ENCODE data around the gene FNIP1.

FNIP1 gene

DNA sequence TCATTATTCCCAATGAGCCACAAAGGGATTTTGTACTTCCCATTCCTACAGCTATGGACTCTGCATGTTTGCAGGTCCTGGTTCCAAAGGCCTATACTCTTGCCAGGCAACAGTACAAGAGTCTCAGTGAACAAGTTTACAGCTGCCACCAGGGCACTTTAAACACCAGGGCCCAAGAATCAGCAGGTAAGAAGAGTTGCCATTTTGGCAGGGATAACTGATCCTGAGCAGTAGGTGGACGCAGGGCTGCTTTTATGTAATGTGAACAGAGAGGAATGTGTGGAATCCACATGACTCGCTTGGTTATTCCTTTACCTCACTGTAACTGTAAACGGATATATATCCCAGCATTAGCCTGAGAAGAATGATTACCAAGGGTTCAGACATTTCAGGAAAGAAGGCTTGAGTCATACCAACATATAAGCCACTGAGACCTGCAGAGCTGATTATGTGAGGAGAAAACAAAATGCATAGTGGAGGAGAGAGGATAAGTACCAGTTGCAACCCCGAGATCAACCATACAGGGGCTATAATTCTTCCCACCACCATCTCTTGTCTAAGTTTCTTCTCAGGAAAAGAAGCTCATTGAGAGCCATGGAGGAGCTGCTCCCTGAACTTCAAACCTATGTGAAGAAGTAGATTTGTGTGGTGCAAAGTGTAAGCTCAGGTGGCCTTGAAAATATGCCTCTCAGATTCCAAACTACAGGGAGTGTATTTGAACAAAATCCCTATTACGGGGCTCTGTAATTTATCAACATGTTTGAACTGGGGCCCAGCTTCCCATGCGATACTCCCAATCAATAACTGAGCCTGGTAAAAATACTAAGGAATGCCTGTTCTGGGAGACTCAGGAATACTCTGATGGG lies 186.4 kb downstream of the FNIP1 start:
- no peak overlapping the region for H3K4me3 ChIP-seq (ENCODE audit: low read depth, low read length)
- no peak for DNase-seq (ENCODE audit: low read depth)
- TF ChIP-seq, protein P1, sequence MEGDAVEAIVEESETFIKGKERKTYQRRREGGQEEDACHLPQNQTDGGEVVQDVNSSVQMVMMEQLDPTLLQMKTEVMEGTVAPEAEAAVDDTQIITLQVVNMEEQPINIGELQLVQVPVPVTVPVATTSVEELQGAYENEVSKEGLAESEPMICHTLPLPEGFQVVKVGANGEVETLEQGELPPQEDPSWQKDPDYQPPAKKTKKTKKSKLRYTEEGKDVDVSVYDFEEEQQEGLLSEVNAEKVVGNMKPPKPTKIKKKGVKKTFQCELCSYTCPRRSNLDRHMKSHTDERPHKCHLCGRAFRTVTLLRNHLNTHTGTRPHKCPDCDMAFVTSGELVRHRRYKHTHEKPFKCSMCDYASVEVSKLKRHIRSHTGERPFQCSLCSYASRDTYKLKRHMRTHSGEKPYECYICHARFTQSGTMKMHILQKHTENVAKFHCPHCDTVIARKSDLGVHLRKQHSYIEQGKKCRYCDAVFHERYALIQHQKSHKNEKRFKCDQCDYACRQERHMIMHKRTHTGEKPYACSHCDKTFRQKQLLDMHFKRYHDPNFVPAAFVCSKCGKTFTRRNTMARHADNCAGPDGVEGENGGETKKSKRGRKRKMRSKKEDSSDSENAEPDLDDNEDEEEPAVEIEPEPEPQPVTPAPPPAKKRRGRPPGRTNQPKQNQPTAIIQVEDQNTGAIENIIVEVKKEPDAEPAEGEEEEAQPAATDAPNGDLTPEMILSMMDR (IDR thresholded peaks at IDR 0.05; ENCODE audit: control insufficient read depth, extremely low read depth, insufficient read depth), result no peak

DNA sequence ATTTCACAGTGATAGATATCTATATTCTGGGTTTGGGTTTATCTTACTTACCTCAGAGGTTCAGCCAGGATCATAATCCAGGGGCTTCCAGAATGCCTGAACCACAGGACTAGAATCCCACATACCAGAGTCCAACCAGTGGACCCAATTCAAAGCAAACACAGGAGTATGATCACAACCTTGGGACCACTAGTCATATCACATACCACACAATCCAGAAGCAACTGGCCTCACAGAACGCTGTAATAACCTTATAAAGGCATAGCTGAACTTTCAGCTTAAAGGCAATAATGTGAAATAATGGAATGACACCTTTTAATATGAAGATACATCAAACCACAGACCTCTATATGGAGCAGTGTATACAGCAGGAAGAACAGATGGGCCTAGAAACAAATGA lies 187.0 kb downstream of the FNIP1 start:
- no peak for DNase-seq (ENCODE audit: low read depth)
- TF ChIP-seq, protein P1 (IDR thresholded peaks at IDR 0.05; ENCODE audit: control insufficient read depth, extremely low read depth, insufficient read depth), result no peak
- H3K4me3 ChIP-seq (ENCODE audit: low read depth, low read length), result no peak overlapping the region

DNA sequence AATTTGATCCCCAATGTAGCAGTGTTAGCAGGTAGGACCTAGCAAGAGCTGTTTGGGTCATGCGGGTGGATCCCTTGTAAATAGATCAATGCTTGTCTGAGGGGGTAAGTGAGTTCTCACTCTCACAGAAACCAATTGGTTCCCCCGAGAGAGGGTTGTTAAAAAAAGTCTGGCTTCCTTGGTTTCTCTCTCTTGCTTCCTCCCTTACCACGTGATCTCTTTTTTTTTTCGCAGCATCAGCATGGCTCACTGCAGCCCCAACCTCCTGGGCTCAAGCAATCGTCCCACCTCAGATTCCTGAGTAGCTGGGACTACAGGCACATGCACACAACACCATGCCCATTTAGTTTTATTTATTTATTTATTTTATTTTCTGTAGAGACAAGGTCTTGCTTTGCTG lies 188.2 kb downstream of the FNIP1 start:
- H3K4me3 ChIP-seq (ENCODE audit: low read depth, low read length), result no peak overlapping the region
- TF ChIP-seq, protein P1 (IDR thresholded peaks at IDR 0.05; ENCODE audit: control insufficient read depth, extremely low read depth, insufficient read depth), result no peak
- DNase-seq (ENCODE audit: low read depth), result no peak

DNA sequence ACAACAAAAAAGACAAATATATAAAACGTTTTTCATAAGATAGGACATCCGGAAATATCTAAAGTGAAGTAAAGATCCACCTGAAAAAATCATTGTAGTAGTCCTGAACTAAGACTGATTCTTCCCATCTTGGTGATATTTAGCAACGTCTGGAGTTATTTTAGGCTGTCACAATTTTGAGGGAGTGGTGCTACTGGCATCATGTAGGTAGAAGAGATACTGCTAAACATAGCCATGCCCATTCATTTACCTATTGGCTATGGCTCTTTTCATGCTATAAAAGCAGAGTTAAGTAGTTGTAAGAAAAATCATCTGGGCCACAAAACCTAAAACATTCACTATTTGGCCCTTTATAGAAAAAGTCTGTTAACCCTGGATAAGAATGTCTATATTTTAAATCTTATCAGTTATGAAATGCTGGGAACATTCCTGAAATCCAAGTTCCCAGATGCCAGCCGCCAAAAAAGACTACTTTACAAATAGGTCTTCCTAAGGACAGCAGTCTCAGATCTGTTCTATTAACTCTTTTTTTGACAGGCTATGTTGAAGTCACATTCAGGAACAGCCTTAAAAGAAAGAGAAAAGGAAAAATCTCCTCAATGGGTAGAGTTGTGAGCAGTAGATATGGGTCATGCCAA lies 188.8 kb downstream of the FNIP1 start:
- H3K4me3 ChIP-seq (ENCODE audit: low read depth, low read length), result no peak overlapping the region
- no peak for DNase-seq (ENCODE audit: low read depth)
- TF ChIP-seq, protein P1 (IDR thresholded peaks at IDR 0.05; ENCODE audit: control insufficient read depth, extremely low read depth, insufficient read depth), result no peak

DNA sequence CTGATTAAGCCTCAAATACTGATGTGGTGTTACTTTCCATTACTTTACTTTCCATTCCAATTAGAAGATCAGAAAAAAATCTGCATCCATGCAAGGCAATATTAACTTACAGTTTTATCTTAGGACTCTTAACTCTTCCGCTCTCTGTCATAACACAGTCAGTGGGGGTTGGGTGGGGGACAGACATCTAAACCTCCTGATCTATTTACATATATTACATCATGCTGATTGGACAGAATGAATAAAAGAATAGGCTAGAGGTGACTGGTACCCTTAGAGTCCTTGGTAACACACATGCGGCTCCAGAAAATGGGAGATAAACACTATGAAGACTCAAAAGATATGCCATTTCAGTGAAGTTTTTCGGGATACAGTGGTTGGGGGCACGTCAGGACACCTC lies 189.4 kb downstream of the FNIP1 start:
- no peak overlapping the region for H3K4me3 ChIP-seq (ENCODE audit: low read depth, low read length)
- DNase-seq (ENCODE audit: low read depth), result no peak
- TF ChIP-seq, protein P1 (IDR thresholded peaks at IDR 0.05; ENCODE audit: control insufficient read depth, extremely low read depth, insufficient read depth), result no peak

DNA sequence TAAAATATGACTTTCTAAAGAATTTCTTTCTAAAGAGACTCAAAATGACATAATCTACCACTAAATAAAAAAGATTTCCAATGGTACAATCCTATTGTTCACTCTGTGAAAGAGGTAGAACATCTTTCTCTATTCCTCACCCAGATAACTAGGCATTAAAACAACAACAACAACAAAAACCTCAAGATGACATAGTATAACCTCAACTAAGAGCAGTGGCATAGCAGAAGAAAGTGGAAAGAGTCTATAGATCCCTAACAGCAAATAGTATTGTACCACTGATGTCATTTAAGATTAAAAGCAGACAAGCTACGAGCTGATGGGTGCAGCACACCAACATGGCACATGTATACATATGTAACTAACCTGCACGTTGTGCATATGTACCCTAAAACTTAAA lies 191.7 kb downstream of the FNIP1 start:
- TF ChIP-seq, protein P1 (IDR thresholded peaks at IDR 0.05; ENCODE audit: control insufficient read depth, extremely low read depth, insufficient read depth), result no peak
- H3K4me3 ChIP-seq (ENCODE audit: low read depth, low read length), result no peak overlapping the region
- DNase-seq (ENCODE audit: low read depth), result no peak
